Caki2 (cell line): Measurements from ENCODE around the gene PLD1. TPM values are rescaled to one million over a fixed set of nuclear protein-coding genes. Genes with fewer than 3 reads are reported as not detected.
"Not testable (repeated sequence)": the region's sequence is repeated elsewhere in the genome, so short reads cannot be mapped to it uniquely, and the experiment has no call there.

ENCODE experiments used
- DNase-seq: peaks from one replicate; pipeline ENCODE4 v3.0.0-alpha.2; 2015; ENCODE audit warnings: low read depth
- in situ Hi-C: cut with HindIII; loops from 2 replicates; pipeline ENCODE4 v1.10.0; 2016; ENCODE audit warnings: low sequenced_read_pairs, low pct_unique_long_range_greater_than_20kb, mixed read lengths
- total RNA-seq: library from RNA; depleted of rRNA; stranded (reverse); fragments of >200 nt; shearing (Covaris generic); gene quantifications from 2 replicates; pipeline ENCODE4 v1.2.3, GENCODE V29; 2014; ENCODE audit warnings: low replicate concordance

PLD1 gene
- total RNA-seq, 1 experiment from 2014 or later: 6.4 TPM

GRCh38 chr3:171824116-171824515 is 13.8 kb upstream of the PLD1 start:
- in situ Hi-C loops: no loop called here

GRCh38 chr3:171822431-171823106 is 12.3 kb upstream of the PLD1 start:
- peak; percentile 81 for DNase-seq
- in situ Hi-C loops: no loop called here

More at GRCh38 chr3:171824116-171824515, 13.8 kb upstream of the PLD1 start:
- DNase-seq: no peak

- DNase-seq: no peak
- in situ Hi-C loops: no loop called here
Measured at GRCh38 chr3:171821778-171822358, 11.6 kb upstream of the PLD1 start.

- DNase-seq: no peak
- in situ Hi-C loops: no loop called here
Measured at GRCh38 chr3:171821044-171821443, 10.8 kb upstream of the PLD1 start.

GRCh38 chr3:171817074-171817800 is 7.0 kb upstream of the PLD1 start:
- DNase-seq: no peak
- in situ Hi-C loops: no loop called here

- in situ Hi-C loops: no loop called here
- DNase-seq: peak; percentile 30
Measured at GRCh38 chr3:171815973-171816595, 5.8 kb upstream of the PLD1 start.

GRCh38 chr3:171814662-171815061 is 4.4 kb upstream of the PLD1 start:
- in situ Hi-C loops, DNase-seq: not testable (repeated sequence)

GRCh38 chr3:171813897-171814460 is 3.7 kb upstream of the PLD1 start:
- in situ Hi-C loops: no loop called here
- peak; percentile 58 for DNase-seq

GRCh38 chr3:171813278-171813896 is 3.1 kb upstream of the PLD1 start:
- in situ Hi-C loops: no loop called here
- no peak for DNase-seq

GRCh38 chr3:171812811-171813210 is 2.5 kb upstream of the PLD1 start:
- in situ Hi-C loops: no loop called here
- no peak for DNase-seq

GRCh38 chr3:171811913-171812335 is 1.6 kb upstream of the PLD1 start:
- in situ Hi-C loops: no loop called here
- DNase-seq: peak; percentile 63

- peak; percentile 91 for DNase-seq
- in situ Hi-C loops: no loop called here
Measured at GRCh38 chr3:171811295-171811912, 1.1 kb upstream of the PLD1 start.

GRCh38 chr3:171810629-171811294 is 479 bp upstream of the PLD1 start:
- in situ Hi-C loops: no loop called here
- DNase-seq: no peak

GRCh38 chr3:171809611-171809860 is 747 bp downstream of the PLD1 start:
- in situ Hi-C loops: no loop called here
- DNase-seq: peak; percentile 91

- in situ Hi-C loops: no loop called here
Measured at GRCh38 chr3:171807806-171808205, 2.5 kb downstream of the PLD1 start.

GRCh38 chr3:171807129-171807675 is 3.1 kb downstream of the PLD1 start:
- no peak for DNase-seq
- in situ Hi-C loops: no loop called here

More at GRCh38 chr3:171807806-171808205, 2.5 kb downstream of the PLD1 start:
- DNase-seq: no peak
